ENCODE data around the gene BANF1.

DNA sequence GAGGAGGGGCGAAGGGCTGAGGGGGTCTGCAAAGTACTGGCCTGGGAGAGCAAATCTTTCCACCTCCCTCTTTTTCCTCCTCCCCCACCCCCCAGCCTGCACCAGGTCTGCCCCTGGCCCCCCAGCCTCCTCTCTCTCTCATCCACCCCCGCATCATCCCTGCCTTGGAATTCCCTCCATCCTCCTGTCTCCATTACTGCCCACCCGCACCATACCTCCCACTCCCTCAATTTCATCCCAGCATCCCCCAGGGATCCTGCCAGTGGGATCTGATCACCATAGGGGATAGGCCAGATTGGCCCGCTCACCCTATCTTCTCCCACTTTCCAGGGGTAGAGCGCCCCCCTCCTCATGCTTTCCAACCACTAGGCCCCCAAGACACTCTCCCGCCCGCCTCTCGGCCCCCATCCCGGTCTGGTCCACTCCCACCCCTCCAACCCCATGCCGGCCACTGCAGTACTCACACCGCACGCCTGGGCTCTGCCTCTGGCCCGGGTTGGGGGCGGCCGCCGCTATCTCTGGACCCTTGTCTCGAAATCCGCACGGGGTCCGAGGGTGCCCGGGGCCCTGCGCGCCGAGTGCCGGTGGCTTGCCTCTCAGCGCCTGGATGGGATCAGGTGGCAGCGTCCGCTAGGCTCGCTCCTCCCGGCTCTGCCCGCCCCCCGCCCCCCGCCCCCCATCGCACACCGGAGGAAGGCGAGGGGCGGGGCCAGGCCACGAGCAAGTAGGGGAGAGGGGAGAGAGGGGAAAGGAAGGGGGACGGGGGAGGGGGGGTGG lies 46.4 kb downstream of the BANF1 start, which contains the start of gene GAL3ST3:
- TF ChIP-seq CTCF (IDR thresholded peaks at IDR 0.05) (no peak), POLR2A (IDR thresholded peaks at IDR 0.05) (no peak)
